Activated T-helper 9 cell treated with anti-CD3 and anti-CD28 coated beads, Interleukin-2, amount 50 U/mL, for 16 hours (primary cell): Measurements from ENCODE around the gene GRID1.

Experiments used
- DNase-seq: peaks from one replicate; pipeline ENCODE4 v3.0.0-alpha.2; 2020; ENCODE audit warnings: low read depth

GRID1 gene

GRCh38 chr10:86312701-86313270 lies 53.8 kb downstream of the GRID1 start:
- no peak for DNase-seq

DNA sequence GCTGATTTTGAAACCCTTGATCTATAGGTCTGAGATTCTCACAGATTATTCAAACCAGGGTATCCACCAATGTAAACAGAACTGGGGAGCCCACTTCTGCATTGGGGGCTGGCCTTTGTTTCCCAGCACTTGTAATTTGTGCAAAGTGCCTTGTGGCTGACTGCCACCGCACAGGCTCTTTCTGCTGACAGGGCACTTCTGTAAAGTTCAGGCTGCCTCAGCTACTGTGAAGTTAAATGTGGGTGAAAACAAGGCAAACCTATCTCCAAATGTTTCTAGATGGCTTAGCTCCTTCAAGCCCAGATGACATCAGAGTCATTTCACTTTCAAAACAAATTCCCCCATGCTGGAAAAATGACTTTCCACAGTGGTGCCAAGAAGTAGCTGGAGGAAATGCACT lies 54.7 kb downstream of the GRID1 start:
- DNase-seq = no peak

GRCh38 chr10:86311190-86311589 lies 55.4 kb downstream of the GRID1 start:
- no peak for DNase-seq

GRCh38 chr10:86310702-86311101 lies 55.9 kb downstream of the GRID1 start:
- no peak for DNase-seq

- DNase-seq = no peak
These were observed 56.3 kb downstream of the GRID1 start for GRCh38 chr10:86310291-86310690.

GRCh38 chr10:86308056-86308455 lies 58.5 kb downstream of the GRID1 start:
- DNase-seq = no peak

- no peak for DNase-seq
These were observed 59.8 kb downstream of the GRID1 start for GRCh38 chr10:86306628-86307278.

DNA sequence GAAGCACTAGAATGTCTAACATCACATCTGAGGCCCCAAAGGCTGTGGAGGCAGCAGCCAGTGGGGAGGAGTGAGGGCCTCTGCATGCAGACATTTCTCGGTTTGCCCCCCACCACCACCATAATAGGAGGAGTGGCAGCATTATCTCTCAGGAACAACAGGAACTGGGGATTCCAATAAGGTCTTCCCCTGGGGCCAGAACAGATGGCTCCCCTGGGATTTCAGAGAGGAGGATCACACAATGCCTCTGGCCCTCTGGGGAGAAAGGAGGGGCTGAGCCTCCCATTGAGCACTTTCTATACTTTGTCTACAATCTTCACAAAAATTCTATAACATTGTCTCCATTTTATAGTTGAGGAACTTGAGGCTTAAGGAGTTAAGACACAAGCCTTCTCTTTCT lies 61.1 kb downstream of the GRID1 start:
- no peak for DNase-seq

GRCh38 chr10:86304436-86304835 lies 62.2 kb downstream of the GRID1 start:
- no peak for DNase-seq

GRCh38 chr10:86303626-86304025 lies 63.0 kb downstream of the GRID1 start:
- no peak for DNase-seq

DNA sequence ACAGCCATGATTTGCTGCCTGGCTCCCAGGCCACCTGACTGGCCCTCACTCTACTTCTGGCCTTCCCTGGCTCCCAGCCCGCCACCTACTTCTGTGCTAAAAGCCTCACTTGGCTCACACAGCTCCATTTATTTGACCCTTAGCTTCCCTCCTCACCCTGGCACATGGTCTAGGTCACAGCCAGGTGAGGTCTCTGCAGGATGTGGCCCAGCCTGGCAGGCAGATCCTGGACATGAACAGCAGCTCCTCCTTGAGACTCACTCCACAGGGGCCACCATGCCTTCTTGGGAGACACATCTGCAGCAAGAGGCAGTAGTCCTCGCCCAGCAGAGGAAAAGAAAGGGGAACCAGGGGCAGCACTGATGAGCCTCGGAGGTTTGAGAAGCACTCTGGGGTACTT lies 64.6 kb downstream of the GRID1 start:
- DNase-seq = no peak

DNA sequence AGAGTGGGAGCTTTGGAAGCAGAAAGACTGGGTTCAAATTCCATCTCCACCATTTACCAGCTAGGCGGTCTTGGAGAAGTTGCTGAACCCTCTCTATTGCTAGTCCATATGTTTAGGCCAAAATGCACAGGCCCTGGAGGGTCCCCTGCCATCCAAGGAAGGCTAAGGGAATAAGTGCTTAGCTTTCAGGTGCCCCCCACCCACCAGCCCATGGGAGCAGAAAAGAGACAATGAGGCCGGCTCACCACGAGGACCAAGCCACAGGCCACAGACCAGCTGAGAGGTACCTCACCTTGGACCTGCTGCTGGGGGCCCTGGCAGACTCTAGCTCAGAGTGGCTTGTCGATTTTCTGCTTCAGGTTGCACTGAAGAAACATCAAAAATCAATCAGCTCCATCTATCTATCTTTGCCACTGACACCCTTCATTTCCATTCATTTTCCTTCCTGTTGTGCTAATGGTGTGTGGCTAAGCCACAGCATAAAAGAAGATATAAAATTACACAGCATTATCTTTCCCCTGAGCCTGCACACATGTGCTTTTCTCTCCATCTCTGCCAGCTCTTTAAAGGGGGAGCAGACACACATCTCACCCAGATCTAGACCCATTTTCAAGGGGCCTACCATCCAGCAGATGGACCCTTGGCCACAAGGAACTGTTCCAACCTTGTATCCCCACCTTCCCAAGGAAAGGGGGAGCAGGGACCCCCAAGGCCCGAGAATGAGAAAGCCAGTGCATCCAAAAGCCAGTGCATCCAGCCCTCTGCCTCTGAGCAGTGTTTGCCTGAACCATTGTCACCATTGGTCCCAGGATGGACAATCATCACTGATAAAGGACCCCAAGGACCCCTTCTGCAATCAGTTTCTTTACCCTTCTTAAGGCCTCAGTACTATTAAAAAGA lies 65.4 kb downstream of the GRID1 start:
- no peak for DNase-seq

- DNase-seq = no peak
These were observed 66.1 kb downstream of the GRID1 start for GRCh38 chr10:86300399-86300925.

DNA sequence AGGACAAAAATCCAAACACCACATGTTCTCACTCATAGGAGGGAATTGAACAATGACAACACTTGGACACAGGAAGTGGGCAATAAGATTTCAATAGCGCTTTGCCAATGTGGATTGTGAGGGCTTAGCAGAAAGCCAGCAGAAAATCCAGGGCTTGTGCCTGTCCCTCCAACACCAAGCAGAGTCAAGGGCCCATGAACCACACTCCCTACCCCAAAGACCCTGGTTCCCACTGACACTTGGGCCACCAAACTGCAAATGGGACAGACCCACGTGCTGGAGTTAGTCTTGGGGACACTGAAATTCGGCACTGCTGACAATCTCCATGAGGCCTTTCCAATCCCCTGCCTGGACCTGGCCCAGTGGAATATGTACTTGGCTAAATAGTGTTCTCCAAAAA lies 67.0 kb downstream of the GRID1 start:
- no peak for DNase-seq

DNA sequence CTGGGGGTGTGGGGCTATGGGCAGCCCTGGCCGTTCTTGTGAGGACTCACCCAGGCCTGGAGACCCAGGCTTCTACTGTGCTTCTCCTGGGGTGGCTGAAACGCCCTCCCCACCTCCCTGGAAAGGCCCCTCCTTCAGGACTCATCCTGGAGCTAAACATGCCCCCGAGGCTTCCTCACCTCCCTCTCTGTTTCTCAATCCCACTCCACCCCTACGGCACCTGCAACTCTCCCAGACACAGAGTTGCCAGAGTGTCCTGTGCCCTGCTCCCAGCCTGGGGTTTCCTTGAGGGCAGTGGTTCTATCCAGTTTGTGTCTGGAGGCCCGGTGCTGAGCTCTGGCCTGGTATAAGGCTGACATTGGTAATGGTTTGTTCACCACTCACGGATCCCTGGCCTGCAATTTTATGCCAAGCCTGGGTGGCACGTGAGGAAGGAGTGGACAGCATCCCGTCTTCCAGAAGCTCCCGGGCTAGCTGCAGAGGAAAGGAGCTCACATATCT lies 68.0 kb downstream of the GRID1 start:
- DNase-seq = no peak

DNA sequence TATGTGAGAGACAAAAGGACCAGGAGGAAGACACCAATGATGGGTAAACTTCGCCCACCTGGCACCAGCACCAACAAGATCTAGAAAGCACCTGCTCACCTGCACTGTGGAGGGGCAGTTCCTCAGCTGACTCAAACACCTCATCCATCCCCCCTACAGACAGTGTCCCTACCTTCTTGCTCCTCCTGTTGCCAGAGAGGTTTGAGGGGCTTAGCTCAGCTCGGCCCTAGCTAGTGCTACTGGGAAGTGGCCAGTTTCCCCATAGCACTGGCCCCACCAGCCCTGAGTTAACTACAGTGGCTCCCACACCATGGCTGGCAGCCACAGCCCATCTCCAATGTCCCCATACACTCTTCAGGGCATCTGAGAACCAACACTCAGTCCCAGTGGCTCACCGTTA lies 70.8 kb downstream of the GRID1 start:
- no peak for DNase-seq

GRCh38 chr10:86295351-86295750 lies 71.2 kb downstream of the GRID1 start:
- no peak for DNase-seq

- no peak for DNase-seq
These were observed 72.0 kb downstream of the GRID1 start for GRCh38 chr10:86294346-86295265.

DNA sequence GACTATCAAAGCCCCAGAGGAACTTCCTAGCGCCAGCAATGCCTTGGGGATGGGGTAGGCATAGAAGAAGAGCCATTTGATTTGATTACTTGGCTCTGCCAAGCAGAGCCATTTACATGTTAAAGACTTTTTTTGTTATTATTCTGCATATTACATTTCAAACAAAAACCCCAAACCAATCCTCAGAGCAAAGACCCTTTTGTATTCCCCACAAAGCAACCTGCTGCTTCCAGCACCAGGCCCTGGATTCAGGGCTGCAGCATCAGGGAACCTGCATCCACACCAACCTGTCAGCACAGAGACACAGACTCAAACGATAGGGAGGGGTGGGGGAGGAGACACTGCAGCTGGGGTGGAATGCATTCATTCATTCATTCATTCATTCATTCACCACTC lies 73.2 kb downstream of the GRID1 start:
- no peak for DNase-seq

DNA sequence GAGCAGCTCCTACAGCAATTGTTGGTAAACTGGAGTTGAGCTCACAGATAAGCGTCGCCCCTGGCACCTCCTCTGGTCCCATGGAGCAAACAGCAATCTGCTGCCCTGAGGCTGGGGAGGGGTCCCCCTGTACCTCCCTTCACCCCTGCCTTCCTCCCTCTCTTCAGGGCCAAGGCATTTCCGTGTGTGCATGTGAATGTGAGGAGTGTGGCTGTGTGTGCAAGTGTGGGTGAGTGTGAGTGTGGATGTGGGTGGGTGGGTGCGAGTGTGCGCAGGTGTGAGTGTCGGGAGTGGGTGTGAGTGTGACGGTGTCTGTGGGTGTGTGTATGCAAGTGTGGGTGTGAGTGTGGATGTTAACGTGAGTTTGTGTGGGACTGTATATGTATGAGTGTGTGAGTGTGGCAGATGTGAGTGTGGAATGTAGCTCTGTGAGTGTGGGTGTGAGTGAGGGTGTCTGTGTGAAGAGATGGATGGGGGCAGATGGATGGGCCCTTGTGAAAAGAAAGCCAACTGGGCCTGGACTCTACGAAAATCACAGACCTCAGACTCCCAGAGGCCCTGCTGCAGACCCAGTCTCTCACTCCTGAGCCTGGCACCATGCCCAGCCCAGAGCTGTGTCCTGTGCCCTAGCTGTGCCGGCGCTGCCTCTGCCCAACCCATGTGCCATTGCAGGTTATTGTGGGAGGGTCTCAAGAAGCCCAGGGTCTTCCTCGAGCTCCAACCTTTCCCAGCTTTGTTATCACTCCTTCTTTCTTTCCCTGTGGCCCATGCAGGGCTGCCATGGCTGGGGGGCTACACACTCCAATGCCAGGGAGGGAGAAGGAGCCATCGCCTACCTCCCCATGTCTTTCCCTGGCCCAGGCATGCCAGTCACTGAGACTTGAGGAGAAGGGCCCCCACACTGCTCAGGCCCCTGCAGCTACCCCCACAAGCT lies 73.9 kb downstream of the GRID1 start:
- no peak for DNase-seq
